NCI-H2081 treated with DMSO at 0.1 percent for 48 hours (cell line): ENCODE results near the gene CPLANE2.
A peak's percentile ranks its signal among the peaks of the same experiment; 100 is the strongest.
"Not testable (repeated sequence)": the region's sequence is repeated elsewhere in the genome, so short reads cannot be mapped to it uniquely, and the experiment has no call there.

ENCODE experiments used
- DNase-seq: peaks from one replicate; lab custom pipeline; 2025; lab: John Stamatoyannopoulos, UW

Gene CPLANE2

DNA sequence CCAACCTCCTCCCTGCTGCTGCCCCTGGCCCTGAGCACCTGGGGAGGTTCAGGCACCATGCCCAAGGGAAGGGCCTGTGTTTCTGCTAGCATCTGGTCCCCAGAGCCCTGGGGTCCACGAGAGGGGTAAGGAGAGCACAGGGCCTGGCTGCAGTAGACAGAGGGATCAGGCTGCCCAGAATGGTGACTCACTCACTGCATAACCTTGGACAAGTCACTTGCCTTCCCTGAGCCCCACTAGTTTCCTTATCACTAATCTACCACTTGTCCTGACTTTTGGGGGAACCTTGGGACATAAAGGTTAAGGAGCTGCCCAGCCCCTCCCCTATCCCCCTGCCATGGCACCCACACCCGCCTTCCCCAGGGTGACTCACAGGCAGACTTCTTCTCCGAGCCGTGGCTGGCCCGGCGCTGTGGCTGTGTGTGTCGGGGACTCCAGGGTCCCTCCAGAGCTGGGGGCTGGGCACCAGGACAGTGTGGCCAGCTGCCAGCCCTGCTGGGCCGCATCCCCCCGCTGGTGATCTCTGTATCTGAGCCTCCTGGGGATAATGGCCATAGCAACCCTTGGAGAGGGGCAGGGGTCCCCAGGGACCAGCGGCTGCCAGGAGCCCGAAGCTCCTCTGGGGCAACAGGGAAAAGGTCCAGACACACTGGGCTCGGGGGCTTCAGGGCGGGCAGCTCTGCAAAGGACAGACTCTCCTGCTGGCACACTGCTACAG lies 28.6 kb downstream of the CPLANE2 start:
- no peak for DNase-seq

GRCh38 chr1:16207318-16208269 lies 29.4 kb downstream of the CPLANE2 start:
- DNase-seq, result no peak

- peak; percentile 93 for DNase-seq
Observed at GRCh38 chr1:16206547-16207317, 30.3 kb downstream of the CPLANE2 start.

DNA sequence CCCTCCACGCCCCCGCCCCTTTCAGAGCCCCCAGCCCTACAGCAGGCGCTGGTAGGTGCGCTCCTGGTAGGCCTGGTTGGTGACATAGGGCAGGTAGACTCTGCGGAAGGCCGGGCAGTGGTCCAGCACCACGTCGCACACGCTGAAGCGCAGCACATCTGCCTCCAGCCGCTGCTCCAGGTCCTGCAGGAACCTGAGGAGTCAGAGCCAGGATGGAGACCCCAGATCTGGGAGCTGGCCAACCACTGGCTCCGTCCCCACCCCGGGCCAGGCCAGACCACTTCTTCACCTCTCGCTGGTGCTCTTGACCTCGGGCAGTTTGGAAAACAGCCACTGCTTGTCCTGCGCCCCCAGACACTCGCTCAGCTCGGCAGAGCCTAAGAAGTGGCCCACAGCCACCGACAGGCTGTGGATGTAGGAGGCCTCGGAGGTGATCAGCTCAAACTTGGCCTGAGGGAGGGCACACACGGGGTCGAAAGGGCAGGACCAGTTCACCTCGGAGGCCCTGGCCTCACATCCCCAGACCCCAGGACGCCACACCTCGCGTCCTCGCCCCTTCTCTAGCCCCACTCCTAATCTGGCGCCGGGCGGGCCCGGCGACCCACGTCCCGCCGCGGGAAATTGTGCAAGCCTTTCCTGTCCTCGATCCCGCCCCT lies 31.0 kb downstream of the CPLANE2 start:
- DNase-seq, result no peak

GRCh38 chr1:16205334-16205671 lies 31.7 kb downstream of the CPLANE2 start:
- no peak for DNase-seq

DNA sequence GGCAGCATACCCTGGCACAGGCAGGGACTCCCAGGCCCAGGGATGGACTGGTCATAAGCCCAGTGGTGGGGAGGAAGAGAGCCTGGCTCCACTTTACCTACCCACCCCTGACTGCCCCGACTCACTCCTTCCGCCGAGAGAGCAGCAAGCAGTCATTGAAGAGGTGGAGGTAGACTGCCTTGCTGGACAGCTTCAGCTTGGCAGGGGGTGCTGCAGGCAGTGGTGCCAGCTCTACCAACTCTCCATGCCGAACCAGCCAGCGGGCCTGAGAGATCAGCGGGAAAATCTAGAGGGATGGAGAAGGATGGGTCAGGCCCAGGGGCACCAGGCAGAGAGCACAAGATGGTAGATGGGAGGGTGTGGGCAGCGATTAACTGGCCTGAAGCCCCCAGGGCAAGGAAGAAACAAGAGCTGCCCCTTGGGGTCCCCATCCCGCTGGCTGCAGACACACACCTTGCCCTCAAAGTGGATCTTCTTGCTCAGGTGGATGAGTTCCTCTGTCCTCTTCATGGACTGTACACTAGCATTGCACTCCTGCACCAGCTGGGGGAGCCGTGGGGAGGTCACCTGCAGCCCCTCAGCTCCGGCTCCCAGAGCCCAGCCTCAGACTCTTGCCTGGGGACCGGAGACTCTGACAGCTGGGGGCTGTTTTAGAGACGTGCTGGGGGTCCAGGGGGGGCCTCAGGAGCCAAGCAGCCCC lies 32.2 kb downstream of the CPLANE2 start:
- DNase-seq, result no peak

GRCh38 chr1:16204216-16204615 lies 32.8 kb downstream of the CPLANE2 start:
- DNase-seq, result no peak

GRCh38 chr1:16203550-16203949 lies 33.4 kb downstream of the CPLANE2 start:
- DNase-seq, result no peak

DNA sequence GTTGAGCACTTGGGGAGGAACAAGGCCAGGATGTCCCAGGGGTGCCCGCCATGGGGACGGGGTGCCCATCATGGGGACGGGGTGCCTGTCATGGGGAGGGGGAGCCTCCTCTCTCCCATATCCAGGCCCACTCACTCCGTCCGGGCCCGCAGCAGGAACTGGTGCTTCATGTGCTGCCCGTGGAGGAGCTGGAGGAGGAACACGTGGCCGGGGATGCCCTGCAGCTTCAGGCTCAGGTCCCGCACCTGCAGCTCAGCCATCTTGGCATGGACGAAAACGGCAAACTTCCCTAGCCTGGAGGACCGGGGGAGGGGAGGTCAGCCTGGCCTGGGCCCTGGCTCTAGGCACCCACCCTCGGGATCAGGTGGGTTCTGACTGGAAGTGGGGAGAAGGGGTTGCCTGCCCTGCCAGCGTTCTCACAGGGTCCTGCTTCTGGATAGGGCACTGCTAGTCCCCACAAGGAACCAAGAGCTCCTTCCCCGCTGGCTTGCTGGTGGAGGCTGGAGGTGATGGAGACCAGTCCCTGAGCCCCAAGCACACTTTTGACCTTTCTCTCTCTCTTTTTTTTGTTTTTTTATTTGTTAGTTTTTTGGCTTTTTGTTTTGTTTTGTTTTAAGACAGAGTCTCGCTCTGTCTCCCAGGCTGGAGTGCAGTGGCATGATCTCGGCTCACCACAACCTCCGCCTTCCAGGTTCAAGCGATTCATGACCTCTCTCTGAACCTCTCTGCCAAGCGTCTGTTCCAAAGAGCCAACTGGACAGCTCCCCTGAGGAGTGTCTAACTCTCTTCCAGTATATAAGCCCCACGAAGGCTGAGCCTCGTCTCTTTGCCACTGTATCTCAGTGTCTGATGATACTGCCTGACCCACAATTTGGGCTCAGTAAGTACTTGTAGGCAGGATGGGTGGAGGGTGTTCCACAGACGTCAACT lies 34.4 kb downstream of the CPLANE2 start:
- no peak for DNase-seq

DNA sequence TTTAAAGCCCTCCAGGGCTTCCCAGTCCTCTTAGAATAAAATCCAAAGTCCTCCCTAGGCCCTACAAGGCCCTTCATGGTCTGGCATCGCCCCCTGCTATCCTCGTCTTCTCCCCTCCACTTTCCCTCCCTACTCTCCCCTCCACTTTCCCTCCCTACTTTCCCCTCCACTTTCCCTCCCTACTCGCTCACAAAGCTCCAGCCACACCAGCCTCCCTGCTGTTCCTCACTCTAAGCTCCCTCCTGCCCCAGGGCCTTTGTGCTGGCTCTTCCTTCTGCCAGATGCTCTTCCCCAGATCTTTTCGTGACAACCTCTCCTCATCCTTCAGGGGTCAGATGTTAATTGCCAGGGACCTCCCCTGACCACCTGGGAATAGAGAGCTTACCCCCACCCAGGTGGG lies 37.3 kb downstream of the CPLANE2 start:
- no peak for DNase-seq

DNA sequence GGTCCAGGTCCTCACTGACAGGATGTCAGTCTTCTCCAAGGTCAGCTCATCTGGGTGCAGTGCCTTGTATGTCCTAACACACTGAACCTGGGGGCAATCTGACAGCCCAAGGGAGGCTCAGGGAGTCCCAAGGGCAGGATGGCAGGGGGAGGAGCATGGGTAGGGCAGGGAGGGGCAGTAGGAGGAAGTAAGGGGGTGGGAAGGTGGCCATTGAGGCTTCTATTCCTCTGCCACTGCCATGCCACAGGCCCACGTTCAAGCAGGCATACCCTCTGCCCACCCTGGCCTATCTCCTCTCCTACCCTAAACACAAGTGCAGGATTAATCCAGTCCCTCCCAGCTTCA lies 37.9 kb downstream of the CPLANE2 start:
- no peak for DNase-seq

GRCh38 chr1:16198444-16199156 lies 38.4 kb downstream of the CPLANE2 start:
- DNase-seq, result no peak

DNA sequence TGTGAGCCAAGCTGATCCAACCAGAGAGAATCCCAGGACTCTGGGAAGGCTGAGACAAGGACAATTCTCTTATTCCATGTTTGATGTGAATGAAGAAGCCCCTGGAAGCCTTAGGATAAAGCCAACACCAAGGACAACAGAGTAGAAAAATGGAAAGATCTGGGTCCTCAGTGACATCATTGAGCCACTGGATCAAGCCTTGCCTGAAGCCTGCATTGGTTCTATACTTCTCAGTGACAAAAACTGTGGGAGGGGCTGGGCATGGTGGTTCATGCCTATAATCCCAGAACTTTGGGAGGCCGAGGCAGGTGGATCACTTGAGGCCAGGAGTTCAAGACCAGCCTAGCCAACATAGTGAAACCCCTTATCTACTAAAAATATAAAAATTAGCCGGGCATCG lies 40.1 kb downstream of the CPLANE2 start:
- no peak for DNase-seq

GRCh38 chr1:16196139-16196538 lies 40.8 kb downstream of the CPLANE2 start:
- not testable (repeated sequence) for DNase-seq

DNA sequence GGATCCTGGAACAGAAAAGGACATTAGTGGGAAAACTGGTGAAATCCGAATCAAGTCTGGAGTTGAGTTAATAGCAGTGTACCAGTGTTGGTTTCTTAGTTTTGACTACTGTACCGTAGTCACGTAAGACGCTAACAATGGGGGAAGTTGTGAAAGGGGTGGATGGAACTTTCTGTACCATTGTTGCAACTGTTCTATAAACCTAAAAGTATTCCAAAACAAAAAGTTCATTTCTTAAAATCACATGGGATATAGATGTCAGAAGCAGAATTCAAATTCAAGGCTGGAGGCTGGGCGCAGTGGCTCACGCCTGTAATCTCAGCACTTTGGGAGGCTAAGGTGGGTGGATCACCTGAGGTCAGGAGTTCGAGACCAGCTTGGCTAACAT lies 41.5 kb downstream of the CPLANE2 start:
- no peak for DNase-seq

DNA sequence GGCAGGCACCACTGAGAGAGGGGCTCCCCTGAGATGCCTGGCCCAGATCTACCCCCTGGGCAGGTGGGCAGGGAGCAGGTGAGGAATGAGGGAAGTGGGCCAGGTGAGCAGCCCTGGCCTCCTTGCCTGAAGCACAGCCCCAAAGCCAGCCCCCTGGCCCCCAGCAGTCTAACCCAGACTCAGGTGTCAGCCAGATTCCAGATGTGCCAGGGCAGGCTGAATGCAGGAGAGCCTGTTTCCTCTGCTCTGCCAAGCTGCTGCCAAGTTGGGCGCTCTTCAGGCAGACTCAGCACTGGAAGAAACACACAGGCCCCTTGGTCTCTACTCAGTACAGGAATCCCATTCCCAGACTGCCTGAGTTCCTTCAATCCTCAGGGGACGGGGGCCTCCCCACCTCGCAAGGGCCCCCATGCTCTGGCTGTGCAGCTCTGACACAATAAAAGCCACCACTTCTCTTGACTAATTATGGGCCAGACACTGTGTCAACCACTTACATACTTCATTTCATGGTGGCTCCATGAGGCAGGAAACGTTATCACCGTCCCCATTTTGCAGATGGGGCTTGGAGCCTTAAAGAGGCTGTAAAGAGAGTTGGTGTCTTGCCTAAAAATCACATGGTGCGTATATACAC lies 45.0 kb downstream of the CPLANE2 start:
- no peak for DNase-seq

GRCh38 chr1:16191309-16191708 lies 45.7 kb downstream of the CPLANE2 start:
- DNase-seq, result no peak

DNA sequence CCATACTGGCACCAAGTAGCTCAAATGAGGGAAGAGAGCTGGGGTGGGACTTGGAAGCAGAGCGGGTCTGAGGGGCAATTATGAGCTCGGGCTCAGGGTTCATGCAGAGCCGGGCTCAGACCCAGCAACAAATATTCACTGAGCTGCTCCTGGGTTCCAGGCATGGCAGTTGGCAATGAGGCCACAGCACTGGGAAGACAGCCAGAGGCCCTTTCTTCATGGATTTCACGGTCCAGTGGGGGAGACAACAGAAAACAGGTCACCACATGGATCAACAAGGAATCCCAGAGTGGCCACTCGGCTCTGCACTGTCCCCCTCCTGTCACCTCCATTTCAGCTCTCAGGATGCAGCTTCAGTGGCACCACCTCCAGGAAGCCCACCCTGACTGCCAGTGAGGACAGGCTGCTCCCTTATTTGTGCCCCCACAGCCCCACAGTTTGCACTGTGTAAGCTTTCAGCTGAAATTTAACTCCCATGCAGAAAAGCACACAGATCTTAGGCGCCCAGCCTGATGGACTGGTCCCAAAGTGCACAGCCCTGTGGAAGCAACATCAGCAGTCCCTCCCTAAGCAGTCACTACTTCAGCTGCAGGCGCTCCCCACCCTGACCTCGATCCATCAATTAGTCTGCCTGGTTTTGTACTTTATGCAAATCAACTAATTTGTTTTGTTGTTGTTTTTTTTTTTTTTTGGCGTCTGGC lies 46.9 kb downstream of the CPLANE2 start:
- no peak for DNase-seq

- DNase-seq, result no peak
Observed at GRCh38 chr1:16189003-16189402, 48.0 kb downstream of the CPLANE2 start.
